Spinal cord (tissue), 10 donors: Measurements from ENCODE around the gene PRSS56. TPM values are rescaled to one million over a fixed set of nuclear protein-coding genes. Genes with fewer than 3 reads are reported as not detected.
"Not testable (repeated sequence)": the region's sequence is repeated elsewhere in the genome, so short reads cannot be mapped to it uniquely, and the experiment has no call there.

Source experiments
- DNase-seq, 6 donors: peaks; one replicate each; pipeline versions ENCODE4 v3.0.0 to v3.0.0-alpha.2; 2013 to 2015; ENCODE audit warnings: low spot score in 6 of 6, low read depth in 4 of 6
- H3K27ac ChIP-seq: one replicate; pipeline ENCODE4 v1.5.1; 2013; ENCODE audit warnings: low read depth, low read length, control low read depth
- H3K27me3 ChIP-seq: one replicate; pipeline ENCODE4 v1.6.1; 2013; ENCODE audit warnings: low read length; ENCODE audit not compliant: control insufficient read depth, insufficient read depth
- H3K36me3 ChIP-seq: one replicate; pipeline ENCODE4 v1.6.1; 2013; ENCODE audit warnings: low read length; ENCODE audit not compliant: control insufficient read depth, insufficient read depth
- H3K4me1 ChIP-seq: one replicate; pipeline ENCODE4 v1.6.1; 2013; ENCODE audit warnings: low read length; ENCODE audit not compliant: control insufficient read depth, insufficient read depth
- H3K4me3 ChIP-seq: one replicate; pipeline ENCODE4 v1.5.1; 2013; ENCODE audit warnings: low read depth, low read length, control low read depth
- H3K9me3 ChIP-seq: one replicate; pipeline ENCODE4 v1.6.1; 2013; ENCODE audit warnings: low read length; ENCODE audit not compliant: control insufficient read depth, insufficient read depth
- WGBS: methylation state at CpG from one replicate; pipeline ENCODE4 v1.1.5; 2013; ENCODE audit warnings: missing lambda C conversion rate; ENCODE audit not compliant: insufficient coverage; 5-methylcytosine and 5-hydroxymethylcytosine counted together
- polyA plus RNA-seq, 2 donors: library from polyadenylated mRNA; unstranded; fragments of 120-200 nt; gene quantifications; one replicate each; pipeline ENCODE4 v1.2.1, GENCODE V29; 2013; ENCODE audit not compliant: insufficient read length in 2 of 2
- total RNA-seq, 2 donors: library from RNA; depleted of rRNA in 1 of 2; stranded (reverse); fragments of 120-200 nt in 1 of 2; fragments of >200 nt in 1 of 2; gene quantifications; one replicate each; pipeline versions ENCODE4 v1.2.3 to v1.2.4, GENCODE V29; 2013 to 2014
- donor health status: healthy.

Gene PRSS56
- total and polyA plus RNA-seq, 4 donors = 0.89 to 5.8 (median 3.1) TPM

- peaks cover 51% of the 10 kb centered on the region for H3K36me3 ChIP-seq
Measured at GRCh38 chr2:232567721-232568120, 47.5 kb downstream of the PRSS56 start.

GRCh38 chr2:232568161-232568560 lies 48.0 kb downstream of the PRSS56 start:
- DNase-seq = no peak
- Histone ChIP-seq H3K27me3 (no peaks in the 10 kb centered on the region), H3K27ac (no peak overlapping the region), H3K4me3 (no peak overlapping the region), H3K9me3 (no peaks in the 10 kb centered on the region), H3K4me1 (peaks cover 3% of the 10 kb centered on the region), H3K36me3 (peaks cover 51% of the 10 kb centered on the region)
- no CpG with 5 or more reads among the region's 5 CpGs for WGBS

More at GRCh38 chr2:232567721-232568120, 47.5 kb downstream of the PRSS56 start:
- no peak overlapping the region for H3K27ac ChIP-seq
- peaks cover 3% of the 10 kb centered on the region for H3K4me1 ChIP-seq
- no peaks in the 10 kb centered on the region for H3K27me3 ChIP-seq
- DNase-seq = no peak
- H3K4me3 ChIP-seq = no peak overlapping the region
- no peaks in the 10 kb centered on the region for H3K9me3 ChIP-seq

- Histone ChIP-seq H3K36me3 (peaks cover 54% of the 10 kb centered on the region), H3K27me3 (no peaks in the 10 kb centered on the region), H3K27ac (no peak overlapping the region), H3K4me3 (no peak overlapping the region), H3K4me1 (peaks cover 3% of the 10 kb centered on the region), H3K9me3 (no peaks in the 10 kb centered on the region)
- 89% methylated on average over 8 of the region's 9 CpGs for WGBS
- DNase-seq = no peak
Measured at GRCh38 chr2:232569541-232569940, 49.4 kb downstream of the PRSS56 start.

GRCh38 chr2:232570481-232570880 lies 50.3 kb downstream of the PRSS56 start:
- not testable (repeated sequence) for H3K4me1 ChIP-seq, H3K27me3 ChIP-seq, H3K9me3 ChIP-seq, H3K27ac ChIP-seq, DNase-seq, H3K4me3 ChIP-seq
- H3K36me3 ChIP-seq = peaks cover 46% of the 10 kb centered on the region
- WGBS = 100% methylated on average over 4 of the region's 6 CpGs

GRCh38 chr2:232571026-232571474 lies 50.9 kb downstream of the PRSS56 start:
- Histone ChIP-seq H3K27ac (no peak overlapping the region), H3K36me3 (peaks cover 40% of the 10 kb centered on the region), H3K9me3 (no peaks in the 10 kb centered on the region), H3K27me3 (no peaks in the 10 kb centered on the region), H3K4me1 (peaks cover 3% of the 10 kb centered on the region), H3K4me3 (no peak overlapping the region)
- DNase-seq = peak in 1 of 6 donors; percentile 21
- WGBS = 57% methylated on average over 5 of the region's 7 CpGs

GRCh38 chr2:232573042-232573441 lies 52.9 kb downstream of the PRSS56 start:
- no peaks in the 10 kb centered on the region for H3K27me3 ChIP-seq
- H3K9me3 ChIP-seq = no peaks in the 10 kb centered on the region
- no peak overlapping the region for H3K4me3 ChIP-seq
- DNase-seq = no peak
- no peak overlapping the region for H3K27ac ChIP-seq
- H3K4me1 ChIP-seq = peaks cover 3% of the 10 kb centered on the region
- H3K36me3 ChIP-seq = peaks cover 23% of the 10 kb centered on the region

GRCh38 chr2:232573771-232574435 lies 53.7 kb downstream of the PRSS56 start:
- no peak for DNase-seq
- H3K4me1 ChIP-seq = peaks cover 3% of the 10 kb centered on the region
- H3K9me3 ChIP-seq = no peaks in the 10 kb centered on the region
- peaks cover 19% of the 10 kb centered on the region for H3K36me3 ChIP-seq
- WGBS = 54% methylated on average over 8 of the region's 8 CpGs
- no peak overlapping the region for H3K27ac ChIP-seq
- H3K4me3 ChIP-seq = no peak overlapping the region
- H3K27me3 ChIP-seq = no peaks in the 10 kb centered on the region

GRCh38 chr2:232574674-232575403 lies 54.7 kb downstream of the PRSS56 start:
- 81% methylated on average over 3 of the region's 5 CpGs for WGBS
- H3K27ac ChIP-seq = no peak overlapping the region

More at GRCh38 chr2:232574674-232575403, 54.7 kb downstream of the PRSS56 start:
- no peaks in the 10 kb centered on the region for H3K9me3 ChIP-seq
- no peak overlapping the region for H3K4me3 ChIP-seq
- no peaks in the 10 kb centered on the region for H3K27me3 ChIP-seq
- H3K4me1 ChIP-seq = peaks cover 3% of the 10 kb centered on the region
- peaks cover 12% of the 10 kb centered on the region for H3K36me3 ChIP-seq
- DNase-seq = no peak
